ENCODE results near the gene TSHZ3.

TSHZ3 gene

DNA sequence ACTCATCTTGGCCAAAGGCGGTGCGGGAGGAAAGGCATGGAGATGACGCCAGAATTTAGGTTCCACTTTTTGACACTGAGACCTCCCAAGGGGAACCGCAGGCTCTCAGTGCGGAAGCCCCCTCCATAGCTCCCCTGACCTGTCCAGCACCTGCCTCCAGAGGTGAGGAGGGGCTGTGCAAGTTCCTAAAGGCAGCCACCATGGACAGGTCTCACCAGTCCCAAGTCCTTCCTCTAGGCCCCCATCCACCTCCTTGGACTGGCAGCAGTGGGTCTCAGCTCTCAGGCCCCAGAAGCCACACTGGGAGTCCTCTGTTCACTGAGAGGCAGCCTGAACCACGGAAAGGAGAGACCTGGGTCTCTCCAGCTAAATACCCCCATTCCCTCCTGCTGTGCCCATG lies 31.6 kb upstream of the TSHZ3 start:
- TF ChIP-seq, protein P1, sequence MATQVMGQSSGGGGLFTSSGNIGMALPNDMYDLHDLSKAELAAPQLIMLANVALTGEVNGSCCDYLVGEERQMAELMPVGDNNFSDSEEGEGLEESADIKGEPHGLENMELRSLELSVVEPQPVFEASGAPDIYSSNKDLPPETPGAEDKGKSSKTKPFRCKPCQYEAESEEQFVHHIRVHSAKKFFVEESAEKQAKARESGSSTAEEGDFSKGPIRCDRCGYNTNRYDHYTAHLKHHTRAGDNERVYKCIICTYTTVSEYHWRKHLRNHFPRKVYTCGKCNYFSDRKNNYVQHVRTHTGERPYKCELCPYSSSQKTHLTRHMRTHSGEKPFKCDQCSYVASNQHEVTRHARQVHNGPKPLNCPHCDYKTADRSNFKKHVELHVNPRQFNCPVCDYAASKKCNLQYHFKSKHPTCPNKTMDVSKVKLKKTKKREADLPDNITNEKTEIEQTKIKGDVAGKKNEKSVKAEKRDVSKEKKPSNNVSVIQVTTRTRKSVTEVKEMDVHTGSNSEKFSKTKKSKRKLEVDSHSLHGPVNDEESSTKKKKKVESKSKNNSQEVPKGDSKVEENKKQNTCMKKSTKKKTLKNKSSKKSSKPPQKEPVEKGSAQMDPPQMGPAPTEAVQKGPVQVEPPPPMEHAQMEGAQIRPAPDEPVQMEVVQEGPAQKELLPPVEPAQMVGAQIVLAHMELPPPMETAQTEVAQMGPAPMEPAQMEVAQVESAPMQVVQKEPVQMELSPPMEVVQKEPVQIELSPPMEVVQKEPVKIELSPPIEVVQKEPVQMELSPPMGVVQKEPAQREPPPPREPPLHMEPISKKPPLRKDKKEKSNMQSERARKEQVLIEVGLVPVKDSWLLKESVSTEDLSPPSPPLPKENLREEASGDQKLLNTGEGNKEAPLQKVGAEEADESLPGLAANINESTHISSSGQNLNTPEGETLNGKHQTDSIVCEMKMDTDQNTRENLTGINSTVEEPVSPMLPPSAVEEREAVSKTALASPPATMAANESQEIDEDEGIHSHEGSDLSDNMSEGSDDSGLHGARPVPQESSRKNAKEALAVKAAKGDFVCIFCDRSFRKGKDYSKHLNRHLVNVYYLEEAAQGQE (IDR thresholded peaks at IDR 0.05; ENCODE audit: insufficient read depth in 1 of 2, low read depth in 2 of 2, low read length in 2 of 2) = peak; percentile 56 to 73; a peak in 2 of 4 replicates
- no peak for TF ChIP-seq POLR2AphosphoS5 (IDR thresholded peaks at IDR 0.05; ENCODE audit: low read depth, low read length)

DNA sequence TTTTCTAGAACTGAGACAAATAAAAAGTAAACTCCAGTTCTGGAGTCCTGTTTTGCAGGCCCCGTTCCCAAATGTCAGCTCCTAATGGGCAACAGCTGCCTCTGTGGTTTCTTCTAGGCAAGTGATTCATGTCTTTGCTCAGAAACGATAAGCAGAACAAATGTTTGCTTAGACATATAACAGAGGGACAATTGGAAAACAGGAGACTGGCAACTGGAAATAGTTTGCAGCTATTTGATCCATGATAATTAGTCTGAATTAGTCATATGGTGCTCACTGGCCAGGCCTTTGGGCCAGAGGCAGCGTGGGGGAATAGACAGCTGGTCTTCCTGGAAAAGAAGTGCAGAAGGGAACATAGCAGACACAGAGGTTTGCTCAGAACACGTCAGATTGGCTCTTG lies 29.2 kb upstream of the TSHZ3 start:
- TF ChIP-seq SIN3A (IDR thresholded peaks at IDR 0.05; ENCODE audit: borderline replicate concordance, insufficient read depth, low read length) (no peak), FOXP2 (optimal IDR thresholded peaks at IDR 0.05; ENCODE audit: borderline replicate concordance, extremely low read depth, extremely low read length, insufficient read depth) (no peak), POLR2AphosphoS5 (IDR thresholded peaks at IDR 0.05; ENCODE audit: low read depth, low read length) (no peak), TAF1 (IDR thresholded peaks at IDR 0.05; ENCODE audit: borderline replicate concordance, insufficient read depth, low read length) (no peak)
- TF ChIP-seq, protein P1 (IDR thresholded peaks at IDR 0.05; ENCODE audit: insufficient read depth in 1 of 2, low read depth in 2 of 2, low read length in 2 of 2) = no peak

DNA sequence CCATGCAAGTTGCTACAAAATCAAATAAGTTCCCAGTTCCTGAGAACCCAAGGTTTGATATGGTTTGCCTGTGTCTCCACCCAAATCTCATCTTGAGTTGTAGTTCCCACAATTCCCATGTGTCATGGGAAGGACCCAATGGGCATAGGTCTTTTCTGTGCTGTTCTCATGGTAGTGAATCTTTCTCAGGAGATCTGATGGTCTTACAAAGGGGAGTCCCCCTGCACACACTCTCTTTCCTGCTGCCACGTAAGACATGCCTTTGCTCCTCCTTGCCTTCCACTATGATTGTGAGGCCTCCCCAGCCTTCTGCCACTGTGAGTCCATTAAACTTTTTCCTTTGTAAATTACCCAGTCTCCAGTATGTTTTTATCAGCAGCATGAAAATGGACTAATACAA lies 28.5 kb upstream of the TSHZ3 start:
- TF ChIP-seq TAF1 (IDR thresholded peaks at IDR 0.05; ENCODE audit: borderline replicate concordance, insufficient read depth, low read length) = no peak
- TF ChIP-seq SIN3A (IDR thresholded peaks at IDR 0.05; ENCODE audit: borderline replicate concordance, insufficient read depth, low read length) = no peak
- no peak for TF ChIP-seq FOXP2 (optimal IDR thresholded peaks at IDR 0.05; ENCODE audit: borderline replicate concordance, extremely low read depth, extremely low read length, insufficient read depth)
- no peak for TF ChIP-seq POLR2AphosphoS5 (IDR thresholded peaks at IDR 0.05; ENCODE audit: low read depth, low read length)
- TF ChIP-seq, protein P1 (IDR thresholded peaks at IDR 0.05; ENCODE audit: insufficient read depth in 1 of 2, low read depth in 2 of 2, low read length in 2 of 2) = no peak

DNA sequence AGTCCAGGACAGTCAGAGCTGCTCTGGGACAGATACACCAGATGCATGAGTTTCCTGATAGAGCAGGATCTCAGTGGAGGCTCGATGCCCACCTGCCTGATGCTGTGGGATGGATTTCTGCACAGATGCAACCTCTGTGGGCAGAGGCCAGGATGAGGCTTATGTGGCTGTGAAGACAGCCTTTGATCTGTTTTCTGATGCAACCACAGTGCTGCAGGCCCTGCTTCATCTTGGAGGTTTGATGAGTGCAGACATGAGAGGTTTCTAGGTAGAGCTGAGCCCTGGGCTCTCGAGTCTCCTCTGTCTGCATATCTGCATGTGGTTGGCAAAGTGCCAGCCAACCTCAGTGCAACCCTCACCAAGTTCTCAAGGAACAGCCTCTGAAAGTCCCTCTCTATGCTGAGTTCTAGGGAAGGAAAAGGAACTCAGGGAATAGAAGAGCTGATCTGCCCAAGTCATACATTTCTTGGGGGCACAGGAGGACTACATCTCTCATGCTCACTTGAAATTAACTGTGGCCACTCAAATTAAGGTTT lies 23.1 kb upstream of the TSHZ3 start:
- TF ChIP-seq SIN3A (IDR thresholded peaks at IDR 0.05; ENCODE audit: borderline replicate concordance, insufficient read depth, low read length) = no peak
- TF ChIP-seq POLR2AphosphoS5 (IDR thresholded peaks at IDR 0.05; ENCODE audit: low read depth, low read length) = no peak
- TF ChIP-seq TAF1 (IDR thresholded peaks at IDR 0.05; ENCODE audit: borderline replicate concordance, insufficient read depth, low read length) = no peak
- no peak for TF ChIP-seq FOXP2 (optimal IDR thresholded peaks at IDR 0.05; ENCODE audit: borderline replicate concordance, extremely low read depth, extremely low read length, insufficient read depth)
- TF ChIP-seq, protein P1 (IDR thresholded peaks at IDR 0.05; ENCODE audit: insufficient read depth in 1 of 2, low read depth in 2 of 2, low read length in 2 of 2) = no peak

DNA sequence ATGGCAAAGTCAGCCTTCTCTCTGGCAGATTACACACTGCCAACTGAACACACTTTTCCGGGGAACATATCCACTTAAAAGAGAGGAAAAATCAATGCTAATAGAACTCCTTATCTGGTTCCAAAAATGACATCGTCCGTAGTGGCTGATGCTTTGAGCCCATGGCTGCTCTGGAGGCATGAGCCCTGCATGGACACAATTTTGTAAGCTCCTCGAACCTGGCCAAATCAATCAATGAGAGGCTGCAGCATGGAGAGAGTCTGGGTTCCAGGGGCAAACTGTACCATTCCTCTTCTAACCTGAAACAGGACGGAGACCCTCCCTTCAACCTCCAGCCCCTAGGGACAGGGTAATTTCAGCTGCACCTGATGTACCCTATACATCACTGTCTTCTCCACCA lies 21.0 kb upstream of the TSHZ3 start:
- no peak for TF ChIP-seq POLR2AphosphoS5 (IDR thresholded peaks at IDR 0.05; ENCODE audit: low read depth, low read length)
- TF ChIP-seq SIN3A (IDR thresholded peaks at IDR 0.05; ENCODE audit: borderline replicate concordance, insufficient read depth, low read length) = no peak
- TF ChIP-seq FOXP2 (optimal IDR thresholded peaks at IDR 0.05; ENCODE audit: borderline replicate concordance, extremely low read depth, extremely low read length, insufficient read depth) = no peak
- TF ChIP-seq, protein P1 (IDR thresholded peaks at IDR 0.05; ENCODE audit: insufficient read depth in 1 of 2, low read depth in 2 of 2, low read length in 2 of 2) = no peak
- TF ChIP-seq TAF1 (IDR thresholded peaks at IDR 0.05; ENCODE audit: borderline replicate concordance, insufficient read depth, low read length) = no peak

Measured in PFSK-1 (cell line).